ENCODE measurements around the gene TEX264.

TEX264 gene

DNA sequence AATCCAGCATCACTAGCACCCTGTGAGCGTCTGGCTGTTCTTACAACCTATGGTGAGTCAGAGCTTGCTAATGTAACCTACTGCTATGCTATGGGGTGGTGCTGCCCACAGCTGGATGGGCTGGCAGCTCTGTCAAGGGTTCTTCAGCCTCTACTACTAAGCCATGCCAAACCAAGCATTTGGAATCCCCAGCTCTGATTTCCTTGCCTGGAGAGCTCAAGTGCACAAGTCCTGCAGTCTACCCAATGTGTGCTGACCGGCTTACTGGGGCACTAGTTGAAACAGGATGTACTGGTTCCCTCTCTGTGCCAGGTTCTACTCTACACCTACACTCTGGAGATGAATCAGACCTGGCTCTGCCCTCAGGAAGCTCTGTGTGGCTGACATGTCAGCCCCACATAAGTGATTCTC, 4.2 kb downstream of the TEX264 start:
- DNase-seq: no peak

DNA sequence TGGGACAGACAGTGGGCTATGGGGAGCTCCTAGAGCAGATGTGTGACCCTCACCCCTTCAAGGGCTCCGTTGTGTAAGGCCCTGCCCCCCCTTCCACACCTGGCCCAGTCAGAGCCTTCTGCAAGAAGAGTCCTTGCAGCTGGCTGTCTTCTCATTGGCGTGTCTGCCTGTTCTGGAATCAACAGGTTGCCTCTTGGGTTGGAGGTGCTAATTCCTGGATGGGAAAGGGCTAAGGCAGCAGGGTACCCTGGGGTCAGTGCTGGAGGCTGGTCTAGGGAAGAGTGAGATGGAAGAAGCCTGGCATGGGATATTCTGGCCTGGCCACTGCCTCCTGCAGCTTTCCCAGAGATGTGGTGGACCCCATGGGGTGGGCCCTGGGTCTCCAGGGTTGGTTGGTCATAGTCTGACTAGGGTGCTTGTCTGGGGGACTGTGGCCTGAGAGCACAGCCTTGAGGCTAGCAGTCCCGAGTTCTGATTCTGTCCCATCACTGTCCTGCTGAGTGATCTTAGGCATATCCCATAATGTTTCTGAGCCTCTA, 5.1 kb downstream of the TEX264 start:
- DNase-seq: no peak

DNA sequence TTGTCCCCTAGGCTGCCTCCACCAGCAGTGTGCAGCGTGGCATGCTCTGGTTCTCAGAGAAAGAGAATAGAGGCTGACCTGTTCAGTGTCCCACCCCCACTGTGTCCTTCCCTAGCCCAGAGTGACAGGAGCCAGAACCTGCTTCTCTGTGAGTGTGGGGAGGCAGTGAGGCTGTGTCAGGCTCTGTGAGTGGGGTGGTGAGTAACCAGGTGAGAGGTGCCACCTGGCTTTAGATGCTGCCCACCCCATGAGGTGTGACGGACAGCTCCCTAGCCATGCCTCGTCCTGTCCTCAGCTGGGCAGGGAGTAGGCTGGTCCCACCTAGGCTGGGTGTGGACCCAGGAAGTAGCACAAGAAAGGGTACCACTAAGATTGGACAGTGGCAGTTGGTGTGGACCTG, 6.3 kb downstream of the TEX264 start:
- DNase-seq: no peak

DNA sequence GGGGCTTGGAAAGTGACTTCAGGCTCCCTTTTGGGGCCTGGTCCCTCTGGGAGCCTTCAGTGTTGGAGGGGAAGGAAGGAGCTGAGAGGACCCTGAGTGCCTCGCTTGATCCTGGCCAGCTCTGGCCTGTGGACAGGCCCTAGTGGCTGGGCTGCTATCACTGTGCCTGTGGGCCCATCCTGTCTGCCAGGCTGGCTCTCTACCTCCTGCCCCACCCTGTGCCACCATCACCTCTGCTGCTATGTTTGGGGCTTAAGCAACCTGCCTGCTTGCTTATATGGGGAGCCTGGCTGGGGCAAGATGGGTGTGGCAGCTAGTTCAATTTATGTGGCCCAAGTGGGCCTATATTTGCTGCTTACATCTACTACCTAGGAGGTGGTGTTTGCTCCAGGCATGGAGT, 7.1 kb downstream of the TEX264 start:
- no peak for DNase-seq

DNA sequence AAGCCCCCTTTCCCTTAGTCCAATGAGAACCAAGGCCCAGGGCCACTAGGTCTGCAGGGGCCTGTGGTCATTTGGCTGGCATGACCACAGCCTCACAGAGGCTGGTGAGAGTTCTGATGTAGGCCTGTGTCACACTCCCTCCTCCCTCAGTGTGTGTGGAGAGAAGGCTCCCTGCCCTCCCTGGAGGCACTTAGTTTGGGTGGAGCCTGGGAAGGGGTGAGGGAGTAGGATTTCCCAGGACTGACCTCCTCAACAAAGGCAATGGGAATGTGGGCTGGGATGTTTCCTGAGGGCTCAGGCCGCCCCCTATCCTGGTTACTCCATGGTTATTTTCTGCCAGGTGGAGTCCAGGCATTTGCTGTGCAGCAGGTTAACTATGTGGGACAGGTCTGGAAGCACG, 7.6 kb downstream of the TEX264 start:
- DNase-seq: no peak

DNA sequence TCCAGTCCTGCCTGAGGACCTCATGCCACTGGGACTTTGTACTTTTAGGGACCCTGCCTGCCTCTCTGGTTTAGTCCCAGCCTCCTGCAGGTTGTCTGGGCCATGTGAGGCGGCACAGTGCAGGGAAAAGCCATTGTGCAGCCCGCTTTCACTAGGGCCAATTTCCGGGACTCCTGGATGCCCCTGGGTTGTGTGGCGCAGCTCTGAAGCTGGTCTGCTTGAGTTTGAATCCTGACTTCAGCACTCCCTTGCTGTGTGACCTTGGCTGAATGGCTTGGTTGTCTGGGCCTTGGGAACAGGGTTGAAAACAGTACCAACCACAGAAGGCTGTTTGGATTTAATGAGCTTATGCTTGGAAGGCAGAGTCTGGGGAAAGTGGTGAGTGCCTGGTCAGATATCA, 8.3 kb downstream of the TEX264 start:
- no peak for DNase-seq

DNA sequence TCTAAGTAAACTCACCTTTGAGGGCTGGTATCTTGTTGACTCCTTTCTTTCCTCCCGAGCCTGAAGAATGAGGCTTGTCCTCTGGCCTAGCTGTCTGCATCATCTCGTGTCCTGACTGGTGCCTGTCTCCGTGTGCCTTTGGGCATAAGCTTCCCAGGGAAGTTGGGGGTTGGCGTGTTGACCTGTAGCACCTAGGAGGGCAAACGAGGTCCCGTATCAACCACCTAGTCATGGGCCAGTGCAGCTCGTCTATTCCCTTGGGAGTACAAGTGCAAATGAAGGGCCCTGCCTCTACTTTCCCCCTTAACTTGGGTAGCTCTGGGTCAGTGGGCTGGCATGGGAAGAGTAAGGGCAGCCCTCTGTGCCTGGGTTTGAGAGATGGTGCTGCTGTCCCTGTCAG, 8.7 kb downstream of the TEX264 start:
- no peak for DNase-seq

DNA sequence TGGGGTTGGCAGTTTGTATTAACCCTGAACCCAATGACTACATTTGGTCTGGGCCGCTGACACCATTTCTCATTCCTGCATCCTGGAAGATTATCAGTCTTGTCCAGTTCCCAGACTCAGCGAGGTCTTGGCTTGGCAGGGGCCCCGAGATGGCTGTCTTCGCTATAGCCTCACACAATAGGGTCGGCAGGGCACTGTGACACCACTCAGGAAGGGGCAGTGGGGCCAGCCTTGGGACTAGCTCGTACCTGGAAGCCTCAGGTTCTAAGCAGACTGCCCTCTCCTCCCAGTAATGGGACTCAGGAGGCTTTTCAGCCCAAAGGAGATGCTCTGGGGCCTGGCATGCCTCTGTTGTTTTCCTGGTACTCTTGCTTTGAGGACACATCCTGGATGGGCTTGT, 9.1 kb downstream of the TEX264 start:
- DNase-seq: no peak

DNA sequence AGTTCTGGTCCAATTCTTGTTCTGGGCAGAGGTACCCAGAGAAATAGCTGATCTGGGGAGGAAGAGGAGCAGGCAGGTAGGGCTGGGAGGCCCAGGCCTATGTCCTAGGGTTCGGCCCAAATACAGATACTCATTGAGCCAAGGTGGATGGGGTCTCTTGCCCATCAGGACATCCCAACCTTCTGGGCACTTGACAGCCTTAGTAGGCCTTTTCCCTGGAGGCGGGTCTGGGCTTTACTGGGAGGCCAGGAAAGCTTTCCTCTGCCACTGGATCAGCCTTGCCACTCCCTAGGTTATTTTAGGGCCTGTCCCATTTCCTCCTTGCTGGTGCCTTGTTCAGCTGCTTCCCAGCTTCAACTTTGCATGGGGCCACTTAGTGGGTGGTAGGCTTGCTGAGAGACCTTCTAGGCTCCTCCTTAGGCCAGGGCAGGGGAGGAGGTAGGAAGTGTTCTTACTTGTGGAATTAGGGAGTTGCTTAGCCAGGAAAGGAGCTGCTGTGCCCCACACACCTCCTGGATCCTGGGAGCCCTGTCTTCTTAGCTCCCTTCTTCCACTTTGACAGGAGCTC, 9.7 kb downstream of the TEX264 start:
- no peak for DNase-seq

DNA sequence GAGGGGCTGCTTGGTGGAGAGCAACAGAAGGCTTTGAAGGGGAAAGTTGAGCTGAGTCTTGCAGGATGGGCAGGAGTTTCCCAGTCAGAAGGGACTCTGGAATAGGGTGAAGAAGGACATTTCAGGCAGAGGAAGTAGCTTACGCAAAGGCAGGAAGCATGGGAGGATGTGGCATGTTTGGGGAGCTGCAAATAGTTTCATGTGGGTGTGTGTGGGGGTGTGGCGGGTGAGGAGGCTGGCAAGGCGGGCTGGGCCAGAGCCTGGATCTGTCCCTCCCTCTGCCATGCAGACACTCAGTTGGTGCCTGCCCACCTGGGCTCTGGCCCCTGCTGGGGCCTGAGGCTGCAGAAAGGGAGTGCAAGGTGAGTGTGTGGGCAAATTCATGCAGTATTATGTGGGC, 10.4 kb downstream of the TEX264 start:
- peak; percentile 40 for DNase-seq

DNA sequence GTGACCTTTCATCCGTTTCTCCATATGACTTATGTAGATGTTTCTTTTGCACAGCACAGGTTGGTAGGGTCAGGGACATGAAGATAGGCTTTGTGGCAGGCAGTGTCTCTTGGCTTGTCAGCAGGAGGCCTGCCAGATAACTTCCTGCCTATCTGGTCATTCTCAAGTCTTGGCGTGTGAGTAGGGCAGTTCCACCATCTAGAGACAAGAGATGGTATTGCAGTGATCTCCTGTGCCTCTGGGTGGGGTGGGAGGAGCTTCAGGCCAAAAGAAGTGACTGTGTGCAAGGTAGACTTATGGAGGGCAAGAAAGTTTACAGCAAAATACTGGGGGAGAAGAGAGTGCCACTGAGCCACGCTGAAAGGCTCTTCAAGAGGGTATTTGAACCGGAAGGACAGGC, 11.0 kb downstream of the TEX264 start:
- DNase-seq: peak; percentile 86

DNA sequence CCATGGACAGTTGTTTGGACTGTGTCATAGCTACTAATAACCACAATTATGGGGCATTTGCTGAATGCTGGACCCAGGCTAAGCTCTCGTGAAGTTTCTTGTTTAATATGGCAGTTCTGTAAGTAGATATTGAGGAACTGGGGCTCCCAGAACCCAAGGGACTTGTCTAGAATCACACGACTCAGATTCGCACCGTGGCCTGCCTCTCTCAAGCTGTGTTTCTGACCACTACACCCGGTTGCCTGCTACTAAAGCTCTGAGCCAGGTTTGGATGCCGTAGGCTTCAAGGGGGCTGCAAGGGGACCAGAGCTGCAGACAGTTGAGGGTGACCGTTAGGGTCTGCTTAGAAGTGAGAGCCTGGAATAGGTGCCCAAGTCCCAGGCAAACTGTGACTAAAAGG, 11.5 kb downstream of the TEX264 start:
- DNase-seq: no peak

DNA sequence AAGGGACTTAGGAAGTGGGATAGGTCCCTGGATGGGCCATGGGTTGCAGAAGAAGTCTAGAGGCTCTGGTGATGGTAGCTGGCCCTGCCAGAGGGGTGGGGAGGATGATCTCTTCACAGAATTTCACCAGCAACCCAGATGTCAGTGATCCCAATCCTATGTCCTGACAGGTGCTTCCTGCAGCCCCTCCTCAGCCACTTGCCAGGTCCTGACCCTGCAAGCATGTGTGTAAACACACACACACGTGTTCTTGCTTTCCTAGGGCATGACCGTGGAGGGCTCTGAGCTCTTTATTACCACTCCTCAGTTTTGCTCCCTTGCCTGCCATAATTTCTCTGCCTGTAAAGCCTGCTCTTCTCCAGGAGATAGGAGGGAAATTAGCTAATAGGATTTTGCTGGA, 12.5 kb downstream of the TEX264 start:
- no peak for DNase-seq

DNA sequence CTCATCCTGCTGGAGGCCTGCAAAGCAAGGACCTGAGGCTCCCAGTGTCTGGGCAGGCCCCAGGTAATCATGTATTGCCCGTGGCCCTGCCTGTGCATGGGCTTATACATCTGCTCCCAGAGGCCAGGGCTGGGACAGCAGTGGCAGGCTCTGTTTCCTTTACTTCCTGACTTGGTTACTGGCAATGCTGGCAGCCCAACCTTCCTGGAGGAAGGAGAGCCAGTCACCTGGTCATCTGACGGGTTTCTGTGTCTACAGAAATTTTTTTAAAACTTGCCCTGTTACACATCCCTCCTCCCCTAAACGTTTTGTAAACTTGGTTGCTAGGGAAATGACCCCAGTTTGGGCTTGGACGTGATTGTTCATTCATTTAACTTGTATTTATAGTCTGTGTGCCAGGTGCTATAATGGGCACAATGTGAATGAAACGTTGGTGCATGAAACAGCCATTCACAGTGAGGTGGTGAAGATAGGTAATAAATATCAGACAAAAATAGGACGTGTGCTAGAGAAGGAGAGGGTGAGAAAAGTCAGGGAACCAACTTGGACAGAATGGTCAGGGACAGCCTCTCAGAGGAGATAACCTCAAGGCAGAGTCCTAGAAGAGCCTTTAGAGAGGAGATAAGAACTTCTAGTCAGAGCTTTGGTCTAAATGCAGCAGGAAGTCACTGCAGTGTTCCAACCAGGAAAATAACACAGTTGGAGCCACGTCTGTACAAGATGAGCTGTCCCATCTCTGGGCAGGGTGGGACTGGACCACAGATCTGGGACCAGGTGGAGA, 14.1 kb downstream of the TEX264 start:
- DNase-seq: no peak

DNA sequence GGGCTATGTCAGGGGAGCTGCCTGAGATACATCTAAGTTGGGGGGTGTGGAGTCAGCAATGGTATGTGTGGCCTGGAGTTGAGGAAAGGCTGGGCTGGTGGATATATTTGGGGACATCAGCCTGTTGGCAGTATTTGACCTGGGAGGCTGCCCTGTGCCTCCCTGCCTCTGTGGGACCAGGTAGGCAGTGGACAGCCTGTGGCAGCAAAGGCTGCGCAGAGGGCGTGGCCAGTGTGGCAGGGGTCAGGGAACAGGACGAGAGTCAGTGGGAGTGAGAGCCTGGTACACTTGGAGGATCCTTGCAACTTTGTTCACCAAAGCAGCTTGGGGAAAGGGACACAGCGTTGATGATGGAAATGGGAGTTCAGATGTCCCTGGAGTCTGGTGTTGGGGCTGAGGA, 15.0 kb downstream of the TEX264 start:
- DNase-seq: no peak

DNA sequence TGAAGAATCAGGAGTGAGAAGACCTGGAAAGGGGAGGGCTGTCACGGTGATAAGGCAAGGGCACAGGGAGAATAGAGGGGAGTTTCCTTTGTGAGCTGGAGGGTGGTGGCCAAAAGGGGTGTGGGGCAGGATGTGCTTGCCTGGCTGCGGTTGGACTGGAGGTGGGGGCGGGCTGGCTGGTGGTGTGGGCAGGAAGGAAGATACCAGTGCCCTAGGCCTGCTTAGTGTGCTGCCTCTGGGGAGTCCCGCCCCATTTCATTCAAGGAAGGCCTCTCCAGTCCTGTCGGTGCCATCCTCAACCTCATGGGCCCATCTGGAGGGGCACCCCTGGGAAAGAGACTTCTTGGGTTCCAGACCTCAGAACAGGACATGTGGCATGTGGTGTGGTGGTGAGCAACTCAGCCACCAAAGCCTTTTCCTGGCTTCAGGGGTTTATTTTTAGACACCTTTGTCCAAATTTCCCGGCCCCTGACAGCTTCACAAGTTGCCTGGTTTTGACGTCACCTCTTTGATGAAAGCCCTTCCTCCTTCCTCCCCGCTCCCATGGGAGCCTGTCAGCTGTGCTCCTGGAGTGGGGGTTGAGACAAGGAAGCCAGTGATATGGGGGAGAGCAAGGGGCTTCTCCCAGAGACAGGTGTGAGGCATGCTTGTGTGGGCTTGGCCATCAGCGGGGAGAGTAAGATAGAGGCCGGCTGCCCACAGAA, 15.6 kb downstream of the TEX264 start:
- DNase-seq: peak; percentile 63

DNA sequence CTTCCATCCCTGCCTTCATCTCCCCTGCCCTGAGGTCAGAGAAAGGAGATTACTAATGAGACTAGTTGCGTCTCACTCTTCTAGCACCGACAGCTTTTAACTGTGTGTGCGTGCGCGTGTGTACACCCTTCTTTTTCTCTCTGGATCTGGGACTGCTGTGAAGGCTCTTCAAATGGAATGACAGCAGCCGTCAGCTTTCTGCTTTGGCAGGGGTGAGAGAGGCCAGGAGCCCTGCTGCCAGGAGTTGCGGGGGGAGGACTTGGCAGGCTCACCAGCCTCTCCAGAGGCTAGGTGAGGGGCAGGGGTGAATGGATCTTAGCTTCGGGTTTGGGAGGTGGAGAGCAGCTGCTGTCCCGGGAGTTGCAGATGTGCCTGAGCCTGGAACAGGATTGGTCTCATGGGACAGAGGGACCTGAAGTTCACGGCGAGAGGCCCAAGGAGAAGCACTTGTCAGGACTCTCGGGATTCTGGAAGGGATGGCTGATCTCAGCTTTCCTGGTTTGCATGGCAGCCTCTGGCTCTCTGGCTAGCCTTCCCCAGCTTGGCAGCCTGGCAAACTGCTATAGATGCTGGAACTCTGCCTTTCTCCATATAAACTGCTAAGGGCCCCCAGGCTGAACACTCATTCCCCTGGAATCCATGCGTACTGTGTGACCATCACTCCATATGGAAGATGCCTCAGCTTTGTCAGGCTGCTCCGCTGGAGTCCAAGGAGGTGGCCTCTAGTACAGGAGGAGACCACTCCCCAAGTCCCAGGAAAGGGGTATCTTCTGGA, 16.6 kb downstream of the TEX264 start:
- no peak for DNase-seq

DNA sequence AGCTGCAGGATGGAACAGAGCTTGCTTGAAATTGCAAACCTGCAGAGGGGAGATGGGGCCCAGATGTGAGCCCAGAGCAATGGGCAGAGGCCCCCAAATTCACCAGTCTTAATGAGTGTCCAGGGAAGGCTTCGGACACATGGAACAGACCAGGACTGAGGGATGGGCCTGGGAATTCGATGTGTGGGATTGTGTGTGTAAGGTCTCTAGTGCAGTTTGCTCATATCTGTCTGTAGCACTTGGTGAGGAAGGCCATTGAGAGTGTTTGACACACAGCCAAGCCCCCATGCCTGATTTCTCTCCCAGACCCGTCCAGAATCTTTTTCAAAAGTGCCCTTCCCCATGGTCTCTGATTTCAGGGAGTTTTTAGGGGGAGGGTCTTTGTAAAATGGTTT, 17.2 kb downstream of the TEX264 start:
- no peak for DNase-seq

DNA sequence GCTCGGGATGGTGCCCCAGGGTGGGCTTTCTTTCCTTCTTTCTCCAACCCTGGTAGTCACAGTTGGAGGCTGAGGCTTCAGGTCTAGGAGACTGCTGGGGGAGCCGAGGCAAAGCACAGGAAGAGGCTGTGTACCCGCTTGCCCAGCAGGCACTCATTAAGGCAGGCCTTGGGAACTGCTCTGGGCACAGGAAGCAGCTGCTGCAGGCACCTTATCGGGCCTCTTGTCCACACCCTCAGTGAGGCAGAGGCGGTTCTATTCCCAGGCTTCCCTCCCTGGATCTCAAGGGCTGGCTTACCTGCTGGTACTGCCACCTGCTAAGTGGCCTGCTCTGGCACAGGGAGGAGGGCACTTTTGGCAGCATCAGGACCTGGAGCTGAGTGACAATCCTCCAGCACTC, 20.0 kb downstream of the TEX264 start:
- no peak for DNase-seq

DNA sequence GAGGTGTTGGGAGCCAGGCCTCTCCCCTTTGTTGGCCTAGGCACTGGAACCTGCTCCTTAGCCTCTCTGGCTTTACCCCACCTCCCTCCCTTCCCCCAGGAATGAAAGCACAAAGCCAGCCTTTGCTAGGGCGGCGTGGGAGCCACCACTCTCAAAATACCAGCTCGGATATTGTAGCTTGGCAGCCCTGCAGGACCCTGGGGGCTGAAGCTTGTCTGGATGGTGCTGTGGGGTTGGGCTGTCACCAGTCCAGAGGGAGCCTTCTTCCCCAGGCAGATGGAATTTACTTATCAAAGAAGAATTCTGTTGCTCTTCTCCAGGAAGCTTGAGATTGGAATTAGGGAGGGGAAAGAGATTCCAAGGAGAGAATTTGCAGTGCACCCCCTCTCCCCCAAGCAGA, 20.9 kb downstream of the TEX264 start:
- DNase-seq: no peak

DNA sequence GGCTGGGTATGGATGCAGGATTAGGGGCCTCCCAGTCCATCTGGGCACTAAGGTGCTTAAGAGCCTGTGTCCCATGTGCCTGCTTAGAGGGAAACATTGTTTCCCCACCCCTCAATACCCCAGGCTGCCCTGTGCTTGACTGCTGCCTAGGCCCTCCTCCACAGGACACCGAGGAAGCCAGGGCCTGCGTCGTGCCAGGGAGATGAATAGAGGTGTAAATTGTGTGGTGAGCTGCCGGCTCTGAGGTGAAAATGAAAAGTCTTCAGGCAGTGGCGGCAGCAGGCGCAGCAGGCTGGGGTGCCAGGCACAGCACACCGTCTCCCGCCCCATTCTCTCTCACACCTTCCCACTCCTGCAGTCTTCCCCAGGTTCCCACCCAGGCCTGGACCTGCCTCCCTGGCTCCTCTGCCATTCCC, 21.9 kb downstream of the TEX264 start:
- DNase-seq: no peak

DNA sequence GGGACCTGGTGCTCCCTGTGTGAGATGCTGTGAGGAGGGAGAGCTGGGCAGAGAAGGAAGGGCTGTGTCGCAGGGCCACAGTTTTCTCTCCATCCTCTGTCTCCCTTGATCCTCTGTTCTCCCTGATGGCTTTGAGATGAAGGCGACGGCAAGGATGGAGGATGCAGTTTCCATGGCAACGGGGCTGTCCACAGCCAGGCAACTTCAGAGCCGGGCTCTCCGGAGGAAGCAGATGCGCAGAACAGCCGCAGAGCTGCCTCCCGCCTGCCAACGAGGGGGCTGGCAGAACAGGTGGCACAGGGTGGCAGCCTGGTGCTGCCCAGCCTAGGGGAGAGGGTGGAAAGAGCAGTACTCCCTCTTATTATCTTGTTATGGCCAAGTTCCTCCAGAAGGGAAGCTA, 25.9 kb downstream of the TEX264 start:
- no peak for DNase-seq

DNA sequence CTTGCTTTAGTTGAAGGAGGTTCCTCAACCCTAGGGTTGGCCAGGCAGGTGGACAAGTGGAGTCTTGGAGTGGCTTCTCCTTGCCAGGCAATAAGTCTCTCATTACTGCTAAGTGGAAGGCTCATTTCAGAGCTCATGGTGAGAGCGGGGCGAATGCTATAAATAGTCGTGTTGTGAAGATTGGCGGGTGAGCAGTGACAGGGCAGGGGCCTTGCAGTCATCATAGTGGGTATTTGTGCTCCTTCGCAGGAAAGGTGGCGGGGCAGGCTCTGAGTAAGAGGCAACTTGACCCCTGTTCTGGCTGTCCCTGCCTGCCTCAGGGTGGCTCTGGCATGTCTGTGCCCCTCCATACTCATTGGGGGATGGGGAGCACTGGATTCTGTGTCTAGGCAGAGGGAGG, 27.2 kb downstream of the TEX264 start:
- DNase-seq: no peak
